BE2C (cell line): Measurements from ENCODE around the gene GJB4.
"Not testable (repeated sequence)": the region's sequence is repeated elsewhere in the genome, so short reads cannot be mapped to it uniquely, and the experiment has no call there.

Experiments used
- DNase-seq: peaks from one replicate; pipeline ENCODE4 v3.0.0-alpha.2; 2020
- H3K27me3 ChIP-seq: fragments of 250-450 bp; sonication (Bioruptor Pico); 2 replicates; pipeline ENCODE4 v1.5.1; 2020; ENCODE audit warnings: mild to moderate bottlenecking
- H3K36me3 ChIP-seq: fragments of 250-450 bp; sonication (Bioruptor Pico); 2 replicates; pipeline ENCODE4 v1.5.1; 2020; ENCODE audit warnings: mild to moderate bottlenecking
- H3K4me1 ChIP-seq: fragments of 250-450 bp; sonication (Bioruptor Pico); 2 replicates; pipeline ENCODE4 v1.5.1; 2020
- H3K4me3 ChIP-seq: 2 replicates; pipeline ENCODE4 v1.5.1; 2011; ENCODE audit warnings: low read depth, low read length
- H3K9me3 ChIP-seq: fragments of 250-450 bp; sonication (Bioruptor Pico); 2 replicates; pipeline ENCODE4 v1.5.1; 2020
- CTCF ChIP-seq: IDR thresholded peaks from 2 replicates; pipeline ENCODE4 v1.5.1; 2012; ENCODE audit warnings: mild to moderate bottlenecking, low read depth, low read length

GJB4 gene

GRCh38 chr1:34715139-34715538 is 44.4 kb upstream of the GJB4 start:
- no peak for TF ChIP-seq CTCF
- H3K9me3 ChIP-seq = no peaks in the 10 kb centered on the region
- no peak overlapping the region for H3K4me3 ChIP-seq
- no peaks in the 10 kb centered on the region for H3K27me3 ChIP-seq
- H3K4me1 ChIP-seq = no peaks in the 10 kb centered on the region
- no peaks in the 10 kb centered on the region for H3K36me3 ChIP-seq
- no peak for DNase-seq

- no peak overlapping the region for H3K4me3 ChIP-seq
- H3K27me3 ChIP-seq = no peaks in the 10 kb centered on the region; the same call in 1 of the 2 replicates
- no peak for TF ChIP-seq CTCF
- no peaks in the 10 kb centered on the region for H3K36me3 ChIP-seq
- no peaks in the 10 kb centered on the region for H3K4me1 ChIP-seq
- no peak for DNase-seq
- no peaks in the 10 kb centered on the region for H3K9me3 ChIP-seq
Observed at GRCh38 chr1:34721241-34721640, 38.3 kb upstream of the GJB4 start.

- no peak overlapping the region for H3K4me3 ChIP-seq
- H3K4me1 ChIP-seq = no peaks in the 10 kb centered on the region
- H3K36me3 ChIP-seq = no peaks in the 10 kb centered on the region
- no peaks in the 10 kb centered on the region; the same call in 1 of the 2 replicates for H3K27me3 ChIP-seq
- DNase-seq = no peak
- no peak for TF ChIP-seq CTCF
- H3K9me3 ChIP-seq = no peaks in the 10 kb centered on the region
Observed at GRCh38 chr1:34721646-34722355, 37.7 kb upstream of the GJB4 start.

- Histone ChIP-seq H3K4me3 (no peak overlapping the region), H3K27me3 (no peaks in the 10 kb centered on the region; the same call in 1 of the 2 replicates), H3K4me1 (no peaks in the 10 kb centered on the region), H3K36me3 (no peaks in the 10 kb centered on the region), H3K9me3 (no peaks in the 10 kb centered on the region)
- DNase-seq = no peak
- no peak for TF ChIP-seq CTCF
Observed at GRCh38 chr1:34726861-34727260, 32.7 kb upstream of the GJB4 start.

- DNase-seq = no peak
- no peak for TF ChIP-seq CTCF
- no peaks in the 10 kb centered on the region for H3K36me3 ChIP-seq
- no peak overlapping the region for H3K4me3 ChIP-seq
- no peaks in the 10 kb centered on the region for H3K27me3 ChIP-seq
- no peaks in the 10 kb centered on the region for H3K9me3 ChIP-seq
- H3K4me1 ChIP-seq = no peaks in the 10 kb centered on the region
Observed at GRCh38 chr1:34730485-34730884, 29.1 kb upstream of the GJB4 start.

GRCh38 chr1:34732831-34733230 is 26.7 kb upstream of the GJB4 start:
- not testable (repeated sequence) for H3K27me3 ChIP-seq, H3K4me3 ChIP-seq, DNase-seq, H3K9me3 ChIP-seq, H3K36me3 ChIP-seq, H3K4me1 ChIP-seq
